ENCODE data around the gene CTSA.

DNA sequence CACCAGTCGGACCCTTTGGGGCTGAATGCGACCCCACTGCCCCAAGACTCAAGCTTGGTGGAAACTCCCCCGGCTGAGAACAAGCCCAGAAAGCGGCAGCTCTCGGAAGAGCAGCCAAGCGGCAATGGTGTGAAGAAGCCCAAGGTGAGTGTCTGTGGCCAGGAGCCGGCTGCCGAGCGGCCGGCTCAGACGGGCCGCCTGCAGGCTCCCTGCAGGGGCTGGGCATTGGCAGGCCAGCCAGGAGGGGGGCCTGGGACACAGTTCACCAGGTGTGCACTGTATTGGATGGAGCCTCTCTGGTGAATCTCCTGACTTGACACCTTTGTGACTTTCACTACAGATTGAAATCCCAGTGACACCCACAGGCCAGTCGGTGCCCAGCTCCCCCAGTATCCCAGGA is 49.3 kb downstream of the CTSA start:
- TF ChIP-seq FOXK2 (conservative IDR thresholded peaks at IDR 0.05 in 1 of 2, IDR thresholded peaks at IDR 0.05 in 1 of 2; ENCODE audit: low read depth in 2 of 2) = no peak
- TF ChIP-seq, protein P1, sequence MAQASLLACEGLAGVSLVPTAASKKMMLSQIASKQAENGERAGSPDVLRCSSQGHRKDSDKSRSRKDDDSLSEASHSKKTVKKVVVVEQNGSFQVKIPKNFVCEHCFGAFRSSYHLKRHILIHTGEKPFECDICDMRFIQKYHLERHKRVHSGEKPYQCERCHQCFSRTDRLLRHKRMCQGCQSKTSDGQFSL (CRISPR knock-in tag; IDR thresholded peaks at IDR 0.05) = no peak
- TF ChIP-seq, protein P1 (tag; IDR thresholded peaks at IDR 0.05) = no peak
- TF ChIP-seq ILK (tag; IDR thresholded peaks at IDR 0.05; ENCODE audit: borderline replicate concordance, low read depth) = no peak
- TF ChIP-seq ZNF121 (CRISPR knock-in tag; conservative IDR thresholded peaks at IDR 0.05) = no peak
- TF ChIP-seq SIN3A (IDR thresholded peaks at IDR 0.05; ENCODE audit: borderline replicate concordance in 2 of 2, control insufficient read depth in 1 of 2, low read depth in 2 of 2, low read length in 2 of 2) = no peak
- TF ChIP-seq, protein P2, sequence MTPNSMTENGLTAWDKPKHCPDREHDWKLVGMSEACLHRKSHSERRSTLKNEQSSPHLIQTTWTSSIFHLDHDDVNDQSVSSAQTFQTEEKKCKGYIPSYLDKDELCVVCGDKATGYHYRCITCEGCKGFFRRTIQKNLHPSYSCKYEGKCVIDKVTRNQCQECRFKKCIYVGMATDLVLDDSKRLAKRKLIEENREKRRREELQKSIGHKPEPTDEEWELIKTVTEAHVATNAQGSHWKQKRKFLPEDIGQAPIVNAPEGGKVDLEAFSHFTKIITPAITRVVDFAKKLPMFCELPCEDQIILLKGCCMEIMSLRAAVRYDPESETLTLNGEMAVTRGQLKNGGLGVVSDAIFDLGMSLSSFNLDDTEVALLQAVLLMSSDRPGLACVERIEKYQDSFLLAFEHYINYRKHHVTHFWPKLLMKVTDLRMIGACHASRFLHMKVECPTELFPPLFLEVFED (CRISPR knock-in tag; conservative IDR thresholded peaks at IDR 0.05) = no peak
- TF ChIP-seq CREB1 (IDR thresholded peaks at IDR 0.05) = no peak
- no peak for TF ChIP-seq CREB1 (CRISPR knock-in tag; IDR thresholded peaks at IDR 0.05)
- no peak for TF ChIP-seq RAD21 (CRISPR knock-in tag; conservative IDR thresholded peaks at IDR 0.05 in 1 of 2, IDR thresholded peaks at IDR 0.05 in 1 of 2)
- TF ChIP-seq ZNF274 (IDR thresholded peaks at IDR 0.05; ENCODE audit: borderline replicate concordance, low read depth, low read length) = no peak
- TF ChIP-seq, protein P3, sequence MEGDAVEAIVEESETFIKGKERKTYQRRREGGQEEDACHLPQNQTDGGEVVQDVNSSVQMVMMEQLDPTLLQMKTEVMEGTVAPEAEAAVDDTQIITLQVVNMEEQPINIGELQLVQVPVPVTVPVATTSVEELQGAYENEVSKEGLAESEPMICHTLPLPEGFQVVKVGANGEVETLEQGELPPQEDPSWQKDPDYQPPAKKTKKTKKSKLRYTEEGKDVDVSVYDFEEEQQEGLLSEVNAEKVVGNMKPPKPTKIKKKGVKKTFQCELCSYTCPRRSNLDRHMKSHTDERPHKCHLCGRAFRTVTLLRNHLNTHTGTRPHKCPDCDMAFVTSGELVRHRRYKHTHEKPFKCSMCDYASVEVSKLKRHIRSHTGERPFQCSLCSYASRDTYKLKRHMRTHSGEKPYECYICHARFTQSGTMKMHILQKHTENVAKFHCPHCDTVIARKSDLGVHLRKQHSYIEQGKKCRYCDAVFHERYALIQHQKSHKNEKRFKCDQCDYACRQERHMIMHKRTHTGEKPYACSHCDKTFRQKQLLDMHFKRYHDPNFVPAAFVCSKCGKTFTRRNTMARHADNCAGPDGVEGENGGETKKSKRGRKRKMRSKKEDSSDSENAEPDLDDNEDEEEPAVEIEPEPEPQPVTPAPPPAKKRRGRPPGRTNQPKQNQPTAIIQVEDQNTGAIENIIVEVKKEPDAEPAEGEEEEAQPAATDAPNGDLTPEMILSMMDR (IDR thresholded peaks at IDR 0.05 in 2 of 3, conservative IDR thresholded peaks at IDR 0.05 in 1 of 3; ENCODE audit: insufficient read depth in 2 of 3, low read depth in 1 of 3, low read length in 3 of 3) = no peak
- TF ChIP-seq, protein P4, sequence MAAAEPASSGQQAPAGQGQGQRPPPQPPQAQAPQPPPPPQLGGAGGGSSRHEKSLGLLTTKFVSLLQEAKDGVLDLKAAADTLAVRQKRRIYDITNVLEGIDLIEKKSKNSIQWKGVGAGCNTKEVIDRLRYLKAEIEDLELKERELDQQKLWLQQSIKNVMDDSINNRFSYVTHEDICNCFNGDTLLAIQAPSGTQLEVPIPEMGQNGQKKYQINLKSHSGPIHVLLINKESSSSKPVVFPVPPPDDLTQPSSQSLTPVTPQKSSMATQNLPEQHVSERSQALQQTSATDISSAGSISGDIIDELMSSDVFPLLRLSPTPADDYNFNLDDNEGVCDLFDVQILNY (CRISPR knock-in tag; IDR thresholded peaks at IDR 0.05) = no peak
- TF ChIP-seq, protein P5, sequence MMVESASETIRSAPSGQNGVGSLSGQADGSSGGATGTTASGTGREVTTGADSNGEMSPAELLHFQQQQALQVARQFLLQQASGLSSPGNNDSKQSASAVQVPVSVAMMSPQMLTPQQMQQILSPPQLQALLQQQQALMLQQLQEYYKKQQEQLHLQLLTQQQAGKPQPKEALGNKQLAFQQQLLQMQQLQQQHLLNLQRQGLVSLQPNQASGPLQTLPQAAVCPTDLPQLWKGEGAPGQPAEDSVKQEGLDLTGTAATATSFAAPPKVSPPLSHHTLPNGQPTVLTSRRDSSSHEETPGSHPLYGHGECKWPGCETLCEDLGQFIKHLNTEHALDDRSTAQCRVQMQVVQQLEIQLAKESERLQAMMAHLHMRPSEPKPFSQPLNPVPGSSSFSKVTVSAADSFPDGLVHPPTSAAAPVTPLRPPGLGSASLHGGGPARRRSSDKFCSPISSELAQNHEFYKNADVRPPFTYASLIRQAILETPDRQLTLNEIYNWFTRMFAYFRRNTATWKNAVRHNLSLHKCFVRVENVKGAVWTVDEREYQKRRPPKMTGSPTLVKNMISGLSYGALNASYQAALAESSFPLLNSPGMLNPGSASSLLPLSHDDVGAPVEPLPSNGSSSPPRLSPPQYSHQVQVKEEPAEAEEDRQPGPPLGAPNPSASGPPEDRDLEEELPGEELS (CRISPR knock-in tag; IDR thresholded peaks at IDR 0.05; ENCODE audit: borderline replicate concordance) = no peak
- TF ChIP-seq HNRNPUL1 (IDR thresholded peaks at IDR 0.05; ENCODE audit: low read length) = no peak

Data from K562 (cell line).